Astrocyte (in vitro differentiated cells and primary cell): ENCODE results near the gene RPS14. TPM values are rescaled to one million over a fixed set of nuclear protein-coding genes. Genes with fewer than 3 reads are reported as not detected.
"Not testable (repeated sequence)": the region's sequence is repeated elsewhere in the genome, so short reads cannot be mapped to it uniquely, and the experiment has no call there.

Experiments
- DNase-seq: peaks from one replicate; pipeline ENCODE4 v3.0.0-alpha.2; 2010; ENCODE audit warnings: low read depth
- FAIRE-seq: peaks from 2 replicates; lab custom pipeline; 2011; peaks lifted over from hg19 to GRCh38; lab: Jason Lieb, UNC
- H2AFZ ChIP-seq: 2 replicates; pipeline ENCODE4 v1.6.0; 2012; ENCODE audit warnings: low read depth, low read length, inconsistent platforms
- H3K27ac ChIP-seq: 2 replicates; pipeline ENCODE4 v1.5.1; 2011; ENCODE audit warnings: low read depth, low read length, inconsistent platforms
- H3K27me3 ChIP-seq: 2 replicates; pipeline ENCODE4 v1.6.0; 2011; ENCODE audit warnings: low read length, inconsistent platforms; ENCODE audit not compliant: insufficient read depth
- H3K36me3 ChIP-seq: 2 replicates; pipeline ENCODE4 v1.5.1; 2011; ENCODE audit warnings: low read length, inconsistent platforms; ENCODE audit not compliant: insufficient read depth
- H3K4me1 ChIP-seq: 2 replicates; pipeline ENCODE4 v1.5.1; 2011; ENCODE audit warnings: low read length, inconsistent platforms; ENCODE audit not compliant: insufficient read depth
- H3K4me2 ChIP-seq: 2 replicates; pipeline ENCODE4 v1.6.0; 2012; ENCODE audit warnings: low read length, inconsistent platforms
- H3K4me3 ChIP-seq: 2 replicates; pipeline ENCODE4 v1.5.1; 2011; ENCODE audit warnings: low read depth, mild to moderate bottlenecking, low read length, inconsistent platforms; ENCODE audit not compliant: insufficient read depth
- H3K79me2 ChIP-seq: 2 replicates; pipeline ENCODE4 v1.6.0; 2012; ENCODE audit warnings: mild to moderate bottlenecking, low read length, inconsistent platforms; ENCODE audit not compliant: insufficient read depth
- H3K9ac ChIP-seq: 2 replicates; pipeline ENCODE4 v1.6.0; 2012; ENCODE audit warnings: mild to moderate bottlenecking, low read length, inconsistent platforms
- H3K9me3 ChIP-seq: 2 replicates; pipeline ENCODE4 v1.5.1; 2012; ENCODE audit warnings: low read depth, mild to moderate bottlenecking, low read length, inconsistent platforms; ENCODE audit not compliant: insufficient read depth
- H4K20me1 ChIP-seq: 2 replicates; pipeline ENCODE4 v1.6.0; 2012; ENCODE audit warnings: low read length, inconsistent platforms; ENCODE audit not compliant: insufficient read depth
- H3K27ac Mint-ChIP-seq: one replicate; pipeline ENCODE4 v1.8.0; 2021; ENCODE audit warnings: mild to moderate bottlenecking, mixed read lengths; ENCODE audit not compliant: unreplicated experiment
- H3K27me3 Mint-ChIP-seq: one replicate; pipeline ENCODE4 v1.8.0; 2021; ENCODE audit warnings: low read depth, mixed read lengths; ENCODE audit not compliant: unreplicated experiment
- H3K36me3 Mint-ChIP-seq: one replicate; pipeline ENCODE4 v1.8.0; 2021; ENCODE audit warnings: low read depth, mixed read lengths; ENCODE audit not compliant: unreplicated experiment
- H3K4me1 Mint-ChIP-seq: one replicate; pipeline ENCODE4 v1.8.0; 2021; ENCODE audit warnings: low read depth, mixed read lengths; ENCODE audit not compliant: unreplicated experiment
- H3K4me3 Mint-ChIP-seq: one replicate; pipeline ENCODE4 v1.8.0; 2021; ENCODE audit warnings: mild to moderate bottlenecking, moderate library complexity, mixed read lengths; ENCODE audit not compliant: unreplicated experiment
- H3K9me3 Mint-ChIP-seq: one replicate; pipeline ENCODE4 v1.8.0; 2021; ENCODE audit warnings: mild to moderate bottlenecking, mixed read lengths; ENCODE audit not compliant: unreplicated experiment
- CTCF ChIP-seq: IDR thresholded peaks from 2 replicates; pipeline ENCODE4 v1.5.1; 2011; ENCODE audit warnings: low read depth, mild to moderate bottlenecking, inconsistent platforms, low read length, moderate library complexity; ENCODE audit not compliant: insufficient read depth
- EZH2 ChIP-seq: IDR thresholded peaks from 2 replicates; pipeline ENCODE4 v1.6.1; 2012; ENCODE audit warnings: mild to moderate bottlenecking, low read length, inconsistent platforms; ENCODE audit not compliant: insufficient read depth
- total RNA-seq: library from RNA; stranded (reverse); gene quantifications from 2 replicates; pipeline ENCODE4 v1.2.1, GENCODE V29; 2021

The RPS14 gene
- total RNA-seq, 1 donor from 2014 or later, result 2,054 TPM

DNA sequence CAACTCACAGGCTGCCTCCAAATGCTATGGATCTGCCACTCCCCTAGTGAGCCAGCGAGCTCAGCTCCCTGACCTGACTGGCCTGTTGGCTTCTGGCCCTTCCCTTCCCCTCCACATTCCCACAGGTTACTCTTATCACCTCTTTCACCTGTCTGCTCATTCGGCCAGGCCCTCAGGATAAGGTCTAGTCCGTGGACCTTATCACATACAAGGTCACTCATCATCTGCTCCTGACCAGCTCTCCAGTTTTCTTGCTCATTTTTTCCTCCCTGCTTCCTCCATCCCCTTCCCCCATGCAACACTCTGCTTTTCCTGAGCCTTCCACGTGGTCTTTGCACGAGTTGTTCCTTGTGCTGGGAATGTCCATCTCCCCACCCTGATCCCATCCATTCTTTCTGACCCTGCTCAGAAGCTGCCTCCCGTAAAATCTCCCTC lies 32.5 kb upstream of the RPS14 start:
- Mint-ChIP-seq H3K4me3 (no peak overlapping the region), H3K27me3 (no peaks in the 10 kb centered on the region), H3K27ac (no peak overlapping the region), H3K4me1 (peaks cover 26% of the 10 kb centered on the region), H3K9me3 (no peaks in the 10 kb centered on the region), H3K36me3 (no peaks in the 10 kb centered on the region)
- Histone ChIP-seq H3K36me3 (no peaks in the 10 kb centered on the region), H3K27me3 (no peaks in the 10 kb centered on the region), H3K27ac (no peak overlapping the region), H3K4me3 (no peak overlapping the region), H3K4me1 (peaks cover 14% of the 10 kb centered on the region), H3K79me2 (peaks cover 26% of the 10 kb centered on the region), H3K9me3 (no peaks in the 10 kb centered on the region), H3K4me2 (no peak overlapping the region), H2AFZ (no peak overlapping the region), H3K9ac (no peak overlapping the region), H4K20me1 (peaks cover 1% of the 10 kb centered on the region)
- no peak for FAIRE-seq
- TF ChIP-seq EZH2, result no peak
- no peak for TF ChIP-seq CTCF
- no peak for DNase-seq

DNA sequence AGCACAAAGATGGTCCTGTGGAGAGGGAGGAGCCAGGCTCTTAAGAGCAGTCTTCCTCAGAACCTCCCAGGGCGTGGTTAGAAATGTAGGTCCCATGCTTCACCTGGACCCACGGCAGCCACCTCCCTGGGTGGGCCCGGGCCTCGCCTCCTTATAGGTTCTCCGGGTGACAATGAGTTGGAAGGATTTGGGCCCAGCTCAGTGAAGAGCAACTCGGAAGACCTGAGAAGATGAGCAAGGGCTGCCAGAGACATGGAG lies 32.1 kb upstream of the RPS14 start:
- H3K4me2 ChIP-seq, result no peak overlapping the region
- no peaks in the 10 kb centered on the region for H3K27me3 ChIP-seq
- H4K20me1 ChIP-seq, result no peaks in the 10 kb centered on the region
- H3K4me3 ChIP-seq, result no peak overlapping the region
- Mint-ChIP-seq H3K4me1 (peaks cover 28% of the 10 kb centered on the region), H3K27ac (no peak overlapping the region), H3K36me3 (no peaks in the 10 kb centered on the region), H3K27me3 (no peaks in the 10 kb centered on the region), H3K4me3 (no peak overlapping the region), H3K9me3 (no peaks in the 10 kb centered on the region)
- no peak overlapping the region for H3K27ac ChIP-seq
- H3K9me3 ChIP-seq, result no peaks in the 10 kb centered on the region
- H3K9ac ChIP-seq, result no peak overlapping the region
- FAIRE-seq (no peak), DNase-seq (no peak)
- H2AFZ ChIP-seq, result no peak overlapping the region
- no peaks in the 10 kb centered on the region for H3K36me3 ChIP-seq
- TF ChIP-seq EZH2 (no peak), CTCF (no peak)
- peaks cover 22% of the 10 kb centered on the region for H3K79me2 ChIP-seq
- H3K4me1 ChIP-seq, result peaks cover 15% of the 10 kb centered on the region

DNA sequence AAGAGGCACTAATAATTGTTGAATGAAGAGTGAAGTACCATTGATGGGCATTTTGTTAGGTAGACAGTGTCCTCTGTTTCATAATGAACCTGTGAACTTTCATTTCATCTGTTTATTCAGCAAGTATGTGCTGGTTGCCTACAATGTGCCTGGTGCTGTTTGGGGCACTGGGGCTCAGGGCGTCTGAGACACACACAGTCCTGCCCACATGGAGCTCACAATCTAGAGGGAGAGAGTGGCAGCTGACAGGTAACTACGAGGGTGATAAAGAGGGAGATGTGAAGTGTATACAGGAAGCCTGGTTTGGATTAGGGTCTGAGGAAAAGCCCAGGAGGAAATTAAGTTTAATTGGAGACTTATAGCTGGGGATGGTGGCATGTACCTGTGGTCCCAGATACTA lies 29.9 kb upstream of the RPS14 start:
- Mint-ChIP-seq H3K27me3 (no peaks in the 10 kb centered on the region), H3K9me3 (no peaks in the 10 kb centered on the region), H3K36me3 (no peaks in the 10 kb centered on the region), H3K4me3 (no peak overlapping the region), H3K4me1 (peaks cover 35% of the 10 kb centered on the region), H3K27ac (peak overlapping the region; percentile 5)
- no peak overlapping the region for H3K27ac ChIP-seq
- no peak overlapping the region for H3K4me3 ChIP-seq
- no peaks in the 10 kb centered on the region for H3K36me3 ChIP-seq
- H3K4me1 ChIP-seq, result peaks cover 18% of the 10 kb centered on the region
- H3K27me3 ChIP-seq, result no peaks in the 10 kb centered on the region
- no peaks in the 10 kb centered on the region for H4K20me1 ChIP-seq
- TF ChIP-seq EZH2 (no peak), CTCF (no peak)
- DNase-seq (no peak), FAIRE-seq (no peak)
- H3K9ac ChIP-seq, result no peak overlapping the region
- peaks cover 3% of the 10 kb centered on the region for H3K79me2 ChIP-seq
- no peak overlapping the region for H2AFZ ChIP-seq
- no peaks in the 10 kb centered on the region for H3K9me3 ChIP-seq
- H3K4me2 ChIP-seq, result no peak overlapping the region

GRCh38 chr5:150476568-150476967 lies 27.0 kb upstream of the RPS14 start:
- H3K4me1 Mint-ChIP-seq, result peaks cover 52% of the 10 kb centered on the region
- FAIRE-seq, H3K9me3 ChIP-seq, H3K36me3 Mint-ChIP-seq, DNase-seq, H3K4me2 ChIP-seq, H3K4me3 ChIP-seq, H3K4me3 Mint-ChIP-seq, H3K27me3 ChIP-seq, H3K79me2 ChIP-seq, H2AFZ ChIP-seq, H3K9me3 Mint-ChIP-seq, H3K36me3 ChIP-seq, H4K20me1 ChIP-seq, H3K27me3 Mint-ChIP-seq: not testable (repeated sequence)
- Histone ChIP-seq H3K27ac (peak overlapping the region; percentile 34), H3K9ac (peak overlapping the region; percentile 3), H3K4me1 (peaks cover 41% of the 10 kb centered on the region)
- H3K27ac Mint-ChIP-seq, result peak overlapping the region; percentile 98
